Psoas muscle (tissue), 8 donors: ENCODE measurements around the gene MYMX. TPM values are rescaled to one million over a fixed set of nuclear protein-coding genes. Genes with fewer than 3 reads are reported as not detected.

Source experiments
- ATAC-seq, 4 donors: fragments of 200-7000 bp; cut with Tn5 transposase; one replicate each; pipeline ENCODE4 v1.9.1; 2020; ENCODE audit warnings: moderate library complexity in 3 of 4, mild to moderate bottlenecking in 2 of 4
- DNase-seq, 2 donors: peaks; one replicate each; pipeline ENCODE4 v3.0.0-alpha.2; 2020
- H3K27ac ChIP-seq: fragments of 200-600 bp; one replicate; pipeline ENCODE4 v1.8.0; 2022
- H3K27me3 ChIP-seq, 3 donors: fragments of 200-600 bp in 1 of 3; one replicate each; pipeline versions ENCODE4 v1.6.1 to v1.8.0; 2013 to 2022; ENCODE audit warnings: low read length in 2 of 3, mild to moderate bottlenecking in 2 of 3, moderate library complexity in 1 of 3; ENCODE audit not compliant: insufficient read depth in 3 of 3
- H3K36me3 ChIP-seq, 2 donors: fragments of 200-600 bp in 1 of 2; one replicate each; pipeline versions ENCODE4 v1.6.1 to v1.8.0; 2013 to 2022; ENCODE audit warnings: low read depth in 1 of 2, mild to moderate bottlenecking in 1 of 2, moderate library complexity in 1 of 2; ENCODE audit not compliant: insufficient read depth in 1 of 2
- H3K4me1 ChIP-seq: fragments of 200-600 bp; one replicate; pipeline ENCODE4 v1.8.0; 2022
- H3K4me3 ChIP-seq: fragments of 200-600 bp; one replicate; pipeline ENCODE4 v1.8.0; 2022; ENCODE audit warnings: mild to moderate bottlenecking
- H3K9me3 ChIP-seq: fragments of 200-600 bp; one replicate; pipeline ENCODE4 v1.8.0; 2022
- CTCF ChIP-seq: fragments of 200-600 bp; IDR thresholded peaks from one replicate; pipeline ENCODE4 v1.8.0; 2022; ENCODE audit warnings: antibody characterized with exemption
- WGBS, 3 donors: extraction: QIAGEN DNeasy Blood & Tissue Kit; methylation state at CpG; one replicate each; pipeline versions ENCODE4 v1.1.6 to v1.1.7; 2013; 5-methylcytosine and 5-hydroxymethylcytosine counted together
- intact Hi-C, 2 donors: fragments of 100-400 bp; cut with DNase I; formaldehyde crosslinking; loops; one replicate each; pipeline versions ENCODE4 v1.11.0 to v1.14.2; 2022
- polyA plus RNA-seq, 3 donors: library from polyadenylated mRNA; stranded (reverse); fragments of 200-250 nt; gene quantifications; one replicate each; pipeline ENCODE4 v1.2.3, GENCODE V29; 2013
- total RNA-seq, 4 donors: library from RNA; stranded (reverse); fragmentation: NEBNext Ultra II Directional in 2 of 4; extraction: Animal tissue kit (Norgen Biotek cat#: 25700) in 2 of 4; gene quantifications; one replicate each; pipeline versions ENCODE4 v1.2.1 to v1.2.4, GENCODE V29; 2021 to 2023
- donor health status: healthy with polysubstance abuse.
- donor health status: DM: no; HTN: no; CAD: no; lungs with moderate emphysema.
- donor health status: Bipolar disorder and iron deficiency.
- donor health status: healthy.
- donor health status: DM: yes; HTN: yes; CAD: no.
- donor health status: DM: no; HTN: no; CAD: no.
- donor health status: DM: no; HTN: no; CAD: no.
- donor health status: DM: yes; HTN: yes; CAD: no.

MYMX gene
- total and polyA plus RNA-seq, 7 donors = 0.09 to 0.61 (median 0.36) TPM; not detected in 2

GRCh38 chr6:44224029-44224964 lies 7.6 kb downstream of the MYMX start:
- Histone ChIP-seq H3K27ac (peak overlapping the region; percentile 87), H3K4me3 (peak overlapping the region; percentile 84), H3K36me3 (no peaks in the 10 kb centered on the region), H3K9me3 (no peaks in the 10 kb centered on the region), H3K27me3 (no peaks in the 10 kb centered on the region), H3K4me1 (peaks cover 60% of the 10 kb centered on the region)
- intact Hi-C loops = no loop called here
- no peak for ATAC-seq
- WGBS, 3 donors = 6 to 8% (median 6%) methylated on average over 16 to 18 of the region's 18 CpGs
- DNase-seq = no peak
- no peak for TF ChIP-seq CTCF

GRCh38 chr6:44224965-44225305 lies 8.2 kb downstream of the MYMX start:
- Histone ChIP-seq H3K4me1 (peaks cover 66% of the 10 kb centered on the region), H3K27ac (peak overlapping the region; percentile 87), H3K36me3 (peaks cover 0 to 5% of the 10 kb centered on the region in 2 donors), H3K9me3 (no peaks in the 10 kb centered on the region), H3K27me3 (no peaks in the 10 kb centered on the region), H3K4me3 (peak overlapping the region; percentile 84)
- no peak for TF ChIP-seq CTCF
- ATAC-seq (no peak), DNase-seq (no peak)
- intact Hi-C loops = loop anchor here in 1 of 2 donors (5.0 kb wide), 1 partner anchor 123 kb away; no protein-coding TSS in a partner anchor
- 60 to 77% (median 70%) methylated on average over 4 of the region's 4 CpGs for WGBS, 3 donors

GRCh38 chr6:44225579-44226325 lies 9.0 kb downstream of the MYMX start:
- TF ChIP-seq CTCF = no peak
- Histone ChIP-seq H3K4me1 (peaks cover 70% of the 10 kb centered on the region), H3K27ac (peak overlapping the region; percentile 87), H3K36me3 (peaks cover 0 to 13% of the 10 kb centered on the region in 2 donors), H3K27me3 (no peaks in the 10 kb centered on the region), H3K4me3 (peak overlapping the region; percentile 71), H3K9me3 (no peaks in the 10 kb centered on the region)
- DNase-seq (no peak), ATAC-seq (no peak)
- WGBS, 3 donors = 71 to 82% (median 74%) methylated on average over 8 of the region's 8 CpGs
- intact Hi-C loops = loop anchor here in 1 of 2 donors (5.0 kb wide), 1 partner anchor 123 kb away; no protein-coding TSS in a partner anchor

- 20 to 23% (median 22%) methylated on average over 14 to 15 of the region's 15 CpGs for WGBS, 3 donors
- intact Hi-C loops = loop anchor here in 1 of 2 donors (5.0 kb wide), 1 partner anchor 124 kb away; no protein-coding TSS in a partner anchor
- DNase-seq = peak in 1 of 2 donors; percentile 67
- Histone ChIP-seq H3K9me3 (no peaks in the 10 kb centered on the region), H3K4me3 (peak overlapping the region; percentile 71), H3K27ac (peak overlapping the region; percentile 87), H3K4me1 (peaks cover 67% of the 10 kb centered on the region), H3K36me3 (peaks cover 0 to 21% of the 10 kb centered on the region in 2 donors), H3K27me3 (no peaks in the 10 kb centered on the region)
- peak in 3 of 4 donors; percentile 46 to 60 (median 50) for ATAC-seq
- no peak for TF ChIP-seq CTCF
Measured at GRCh38 chr6:44226368-44227147, 9.8 kb downstream of the MYMX start.
